OCI-LY1 (cell line): ENCODE results near the gene OTOF.

Experiments
- H2AFZ ChIP-seq: fragments of 200-600 bp; sonication (generic), shearing (Covaris generic); 2 replicates; pipeline ENCODE4 v1.6.0; 2014; ENCODE audit warnings: antibody characterized with exemption, mild to moderate bottlenecking, low read length
- H3F3A ChIP-seq: fragments of 200-600 bp; sonication (generic), shearing (Covaris generic); 2 replicates; pipeline ENCODE4 v1.6.0; 2014; ENCODE audit warnings: mild to moderate bottlenecking, antibody characterized with exemption, low read length, moderate library complexity; ENCODE audit not compliant: insufficient read depth
- H3K27ac ChIP-seq: fragments of 200-600 bp; sonication (generic); 2 replicates; pipeline ENCODE4 v1.5.1; 2014; ENCODE audit warnings: low read length, mixed run types, mild to moderate bottlenecking, low read depth; ENCODE audit not compliant: poor library complexity, severe bottlenecking
- H3K27me3 ChIP-seq: fragments of 200-600 bp; sonication (generic); 2 replicates; pipeline ENCODE4 v1.6.0; 2014; ENCODE audit warnings: antibody characterized with exemption, mild to moderate bottlenecking, low read length, moderate library complexity; ENCODE audit not compliant: insufficient read depth
- H3K36me3 ChIP-seq: fragments of 200-600 bp; sonication (generic); 2 replicates; pipeline ENCODE4 v1.6.1; 2014; ENCODE audit warnings: mild to moderate bottlenecking, antibody characterized with exemption, low read length, moderate library complexity, mixed read lengths; ENCODE audit not compliant: insufficient read depth
- H3K4me1 ChIP-seq: fragments of 200-600 bp; sonication (generic); 2 replicates; pipeline ENCODE4 v1.5.1; 2014; ENCODE audit warnings: mild to moderate bottlenecking, low read length, moderate library complexity; ENCODE audit not compliant: insufficient read depth, severe bottlenecking
- H3K4me2 ChIP-seq: fragments of 200-600 bp; sonication (generic), shearing (Covaris generic); 2 replicates; pipeline ENCODE4 v1.6.1; 2014; ENCODE audit warnings: low read length
- H3K4me3 ChIP-seq: fragments of 200-600 bp; sonication (generic); 2 replicates; pipeline ENCODE4 v1.5.1; 2014; ENCODE audit warnings: low read length, low read depth, mild to moderate bottlenecking, mixed read lengths; ENCODE audit not compliant: poor library complexity, severe bottlenecking
- H3K79me2 ChIP-seq: fragments of 200-600 bp; shearing (Covaris generic); 2 replicates; pipeline ENCODE4 v1.6.1; 2016; ENCODE audit warnings: mixed run types, low read length, mixed read lengths; ENCODE audit not compliant: insufficient read depth
- H3K9ac ChIP-seq: fragments of 200-600 bp; sonication (generic), shearing (Covaris generic); 2 replicates; pipeline ENCODE4 v1.6.1; 2014; ENCODE audit warnings: mild to moderate bottlenecking, low read length, mixed read lengths
- H3K9me2 ChIP-seq: fragments of 200-600 bp; sonication (generic), shearing (Covaris generic); 2 replicates; pipeline ENCODE4 v1.6.1; 2014; ENCODE audit warnings: low read depth, mild to moderate bottlenecking, low read length, mixed read lengths
- H3K9me3 ChIP-seq: fragments of 200-600 bp; shearing (Covaris generic); 2 replicates; pipeline ENCODE4 v1.6.1; 2014; ENCODE audit warnings: low read length, mixed read lengths
- H4K20me1 ChIP-seq: fragments of 200-600 bp; sonication (generic), shearing (Covaris generic); 2 replicates; pipeline ENCODE4 v1.6.0; 2016; ENCODE audit warnings: mild to moderate bottlenecking, low read length; ENCODE audit not compliant: insufficient read depth
- EZH2 ChIP-seq: fragments of 200-600 bp; sonication (generic), shearing (Covaris generic); IDR thresholded peaks from 2 replicates; pipeline ENCODE4 v1.8.0; 2017; ENCODE audit warnings: borderline replicate concordance, mixed run types, mild to moderate bottlenecking, antibody characterized with exemption, low read length, moderate library complexity, mixed read lengths
- TF ChIP-seq, protein P1 (sequence below): fragments of 200-600 bp; sonication (generic), shearing (Covaris generic); IDR thresholded peaks from 2 replicates; pipeline ENCODE4 v1.5.1; 2017; ENCODE audit warnings: mild to moderate bottlenecking, antibody characterized with exemption, low read length, moderate library complexity, mixed read lengths

Gene OTOF

DNA sequence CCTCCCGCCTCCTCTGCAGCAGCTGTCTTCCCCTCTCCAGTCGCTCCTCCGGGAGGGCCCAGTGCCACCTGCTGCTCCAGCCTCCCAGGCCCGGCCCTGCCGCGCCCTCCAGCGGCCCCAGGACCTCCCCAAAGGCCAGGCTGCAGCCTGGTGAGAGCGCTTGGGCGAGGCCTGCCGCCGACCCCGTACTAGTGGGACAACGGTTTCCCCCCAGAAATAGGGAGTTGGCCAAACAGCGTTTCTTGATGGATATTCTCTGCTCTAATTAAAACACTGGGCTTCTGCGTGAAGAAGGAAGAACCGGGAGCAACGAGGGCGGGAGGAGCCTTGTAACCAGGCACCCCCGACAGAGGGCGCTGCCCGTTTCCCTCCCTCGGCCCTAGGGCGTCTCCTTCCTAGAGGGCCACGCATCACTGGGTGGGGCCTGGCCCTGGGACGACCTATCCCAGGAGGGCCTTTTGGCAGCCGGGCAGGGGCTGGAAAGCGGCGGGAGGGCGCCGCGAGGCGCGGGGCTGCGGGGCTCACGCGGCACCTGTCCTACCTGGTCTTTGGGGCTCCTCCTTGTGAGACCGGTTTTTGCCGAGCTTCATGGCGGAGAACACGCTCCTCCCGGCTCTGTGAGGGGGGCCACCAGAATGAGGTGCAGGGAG, 25.4 kb upstream of the OTOF start:
- Histone ChIP-seq H3K4me2 (peak overlapping the region; percentile 63), H3K9me2 (no peaks in the 10 kb centered on the region), H3K27ac (no peak overlapping the region), H3K36me3 (no peaks in the 10 kb centered on the region), H3K27me3 (no peaks in the 10 kb centered on the region; the same call in 1 of the 2 replicates), H3K79me2 (no peaks in the 10 kb centered on the region), H3K9ac (no peak overlapping the region; the same call in 1 of the 2 replicates), H3K4me1 (peaks cover 5% of the 10 kb centered on the region), H3F3A (no peaks in the 10 kb centered on the region), H4K20me1 (no peaks in the 10 kb centered on the region), H3K4me3 (peak overlapping the region; percentile 52), H3K9me3 (no peaks in the 10 kb centered on the region), H2AFZ (no peak overlapping the region)
- TF ChIP-seq, protein P1, sequence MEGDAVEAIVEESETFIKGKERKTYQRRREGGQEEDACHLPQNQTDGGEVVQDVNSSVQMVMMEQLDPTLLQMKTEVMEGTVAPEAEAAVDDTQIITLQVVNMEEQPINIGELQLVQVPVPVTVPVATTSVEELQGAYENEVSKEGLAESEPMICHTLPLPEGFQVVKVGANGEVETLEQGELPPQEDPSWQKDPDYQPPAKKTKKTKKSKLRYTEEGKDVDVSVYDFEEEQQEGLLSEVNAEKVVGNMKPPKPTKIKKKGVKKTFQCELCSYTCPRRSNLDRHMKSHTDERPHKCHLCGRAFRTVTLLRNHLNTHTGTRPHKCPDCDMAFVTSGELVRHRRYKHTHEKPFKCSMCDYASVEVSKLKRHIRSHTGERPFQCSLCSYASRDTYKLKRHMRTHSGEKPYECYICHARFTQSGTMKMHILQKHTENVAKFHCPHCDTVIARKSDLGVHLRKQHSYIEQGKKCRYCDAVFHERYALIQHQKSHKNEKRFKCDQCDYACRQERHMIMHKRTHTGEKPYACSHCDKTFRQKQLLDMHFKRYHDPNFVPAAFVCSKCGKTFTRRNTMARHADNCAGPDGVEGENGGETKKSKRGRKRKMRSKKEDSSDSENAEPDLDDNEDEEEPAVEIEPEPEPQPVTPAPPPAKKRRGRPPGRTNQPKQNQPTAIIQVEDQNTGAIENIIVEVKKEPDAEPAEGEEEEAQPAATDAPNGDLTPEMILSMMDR = peak; percentile 94
- no peak for TF ChIP-seq EZH2

GRCh38 chr2:26500406-26500805, 22.5 kb upstream of the OTOF start:
- Histone ChIP-seq H3K9me3 (no peaks in the 10 kb centered on the region), H3K36me3 (no peaks in the 10 kb centered on the region), H3K27ac (no peak overlapping the region), H3K9ac (no peak overlapping the region), H3K79me2 (no peaks in the 10 kb centered on the region), H3K27me3 (no peaks in the 10 kb centered on the region; the same call in 1 of the 2 replicates), H3F3A (no peaks in the 10 kb centered on the region), H4K20me1 (no peaks in the 10 kb centered on the region), H3K4me2 (no peak overlapping the region), H2AFZ (no peak overlapping the region), H3K4me3 (no peak overlapping the region), H3K9me2 (no peaks in the 10 kb centered on the region), H3K4me1 (peaks cover 5% of the 10 kb centered on the region)
- no peak for TF ChIP-seq EZH2
- TF ChIP-seq, protein P1 = no peak

DNA sequence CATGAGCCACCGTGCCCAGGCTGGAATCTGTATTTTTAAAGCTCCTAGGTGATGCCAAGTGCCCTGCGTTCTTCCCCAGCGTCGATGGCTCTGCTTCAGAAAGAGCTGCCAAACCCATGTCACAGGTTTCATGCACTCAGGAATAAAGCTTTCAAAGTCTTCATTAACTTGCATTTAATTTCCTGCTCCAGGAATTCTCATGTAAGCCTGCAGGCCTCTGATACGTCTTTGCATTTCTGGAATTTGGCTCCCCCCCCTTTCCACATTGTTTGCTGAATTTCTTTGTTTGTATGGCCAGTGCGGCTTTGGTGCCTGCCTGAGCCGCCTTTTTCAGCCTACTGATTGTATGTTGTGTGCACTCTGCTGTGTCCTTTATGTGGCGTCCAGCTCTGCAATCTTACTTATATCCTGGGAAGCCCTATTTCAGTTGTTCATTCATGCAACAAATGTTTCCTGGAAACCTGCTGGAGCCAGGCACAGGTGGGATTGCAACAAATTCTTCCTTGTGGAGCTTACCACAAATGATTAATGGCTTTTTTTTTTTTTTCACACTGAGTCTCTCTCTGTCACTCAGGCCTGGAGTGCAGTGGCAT, 17.9 kb upstream of the OTOF start:
- TF ChIP-seq, protein P1 = no peak
- no peak for TF ChIP-seq EZH2
- Histone ChIP-seq H3K4me3 (no peak overlapping the region), H3K9me2 (no peaks in the 10 kb centered on the region), H3K4me2 (no peak overlapping the region), H4K20me1 (no peaks in the 10 kb centered on the region), H3K79me2 (no peaks in the 10 kb centered on the region), H2AFZ (no peak overlapping the region), H3K27me3 (no peaks in the 10 kb centered on the region), H3K36me3 (no peaks in the 10 kb centered on the region), H3K27ac (no peak overlapping the region), H3K9me3 (no peaks in the 10 kb centered on the region), H3F3A (no peaks in the 10 kb centered on the region), H3K9ac (no peak overlapping the region), H3K4me1 (no peaks in the 10 kb centered on the region)
